Stimulated activated CD8-positive, alpha-beta memory T cell treated with anti-CD3 and anti-CD28 coated beads, Interleukin-7, amount 100 ng/mL, for 1 hour (primary cell): ENCODE results near the gene TOMM70.
"Not testable (repeated sequence)": the region's sequence is repeated elsewhere in the genome, so short reads cannot be mapped to it uniquely, and the experiment has no call there.

Experiments
- DNase-seq, 2 donors: peaks; one replicate each; pipeline ENCODE4 v3.0.0-alpha.2; 2020; ENCODE audit warnings: low read depth in 2 of 2

Gene TOMM70

DNA sequence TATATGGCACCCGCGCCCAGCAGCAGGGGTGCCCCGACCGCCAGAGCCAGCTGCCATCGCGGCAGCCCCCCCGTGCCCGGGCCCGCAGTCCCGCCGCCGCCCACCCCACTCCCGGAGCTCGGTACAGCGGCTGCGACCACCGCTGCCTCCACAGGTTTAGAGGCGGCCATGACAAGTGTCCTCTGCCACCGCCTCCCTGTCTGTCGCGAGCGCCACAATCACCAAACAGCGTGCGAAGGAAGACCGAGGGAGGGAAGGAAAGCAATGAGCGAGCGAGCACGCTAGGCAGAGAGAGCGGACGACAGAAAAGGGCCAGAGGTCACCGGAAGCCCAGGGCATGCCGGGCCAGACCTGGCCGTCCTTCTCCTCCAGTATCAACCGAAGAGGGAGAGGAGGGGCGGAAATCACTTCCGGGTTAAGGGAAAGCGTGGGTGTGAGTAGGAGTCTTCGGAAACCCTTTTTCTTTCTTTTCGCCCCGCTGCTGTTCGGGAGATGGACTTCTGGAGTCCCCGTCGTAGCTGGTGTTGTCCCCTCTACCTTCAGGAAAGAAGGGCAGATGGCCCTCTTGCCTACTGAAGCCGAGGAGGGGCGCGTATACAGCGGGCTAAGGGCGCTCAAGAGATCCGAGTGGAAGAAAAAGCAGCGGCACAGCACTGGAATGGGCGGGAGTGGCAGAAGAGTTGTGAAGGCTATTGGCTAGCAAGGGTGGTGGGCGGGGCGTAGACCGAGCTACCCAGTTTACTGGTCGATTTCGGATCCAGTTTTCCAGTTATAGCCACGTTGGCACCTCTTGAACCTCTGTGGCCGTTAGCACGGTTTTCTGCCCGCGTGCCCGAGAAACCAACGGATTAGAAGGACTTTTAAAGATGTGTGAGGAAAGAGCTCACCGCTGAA, at the start of gene TOMM70, which contains the start of gene LNP1:
Gene TOMM70 (minus strand): TSS at position 310 of the 894 bp plus-strand sequence. CDS start 140 bp downstream, at position 170.
Gene LNP1 (plus strand): TSS at position 760 of the 894 bp plus-strand sequence. CDS start 28,191 bp downstream, outside the sequence.
- DNase-seq = peak; percentile 84 to 92

DNA sequence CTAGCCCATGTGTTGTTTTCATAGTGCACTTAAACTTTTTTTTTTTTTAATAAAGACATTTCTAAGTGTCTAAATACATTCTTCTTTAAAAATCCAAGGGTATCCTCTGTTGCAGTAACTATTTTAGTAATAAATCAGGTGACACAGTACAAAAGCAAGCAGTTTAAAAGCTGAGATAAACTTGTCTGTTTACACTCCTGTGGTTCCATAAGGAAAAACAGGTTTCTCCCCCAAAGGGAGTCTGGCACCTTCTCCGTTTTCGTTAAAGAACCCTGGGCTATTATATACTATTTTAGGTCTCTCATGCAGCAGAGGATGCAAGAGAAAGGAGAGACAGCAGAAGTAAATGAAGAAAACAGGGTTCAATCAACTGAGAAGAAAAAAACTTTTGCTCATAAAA, 48.3 kb upstream of the TOMM70 start:
- DNase-seq = no peak

DNA sequence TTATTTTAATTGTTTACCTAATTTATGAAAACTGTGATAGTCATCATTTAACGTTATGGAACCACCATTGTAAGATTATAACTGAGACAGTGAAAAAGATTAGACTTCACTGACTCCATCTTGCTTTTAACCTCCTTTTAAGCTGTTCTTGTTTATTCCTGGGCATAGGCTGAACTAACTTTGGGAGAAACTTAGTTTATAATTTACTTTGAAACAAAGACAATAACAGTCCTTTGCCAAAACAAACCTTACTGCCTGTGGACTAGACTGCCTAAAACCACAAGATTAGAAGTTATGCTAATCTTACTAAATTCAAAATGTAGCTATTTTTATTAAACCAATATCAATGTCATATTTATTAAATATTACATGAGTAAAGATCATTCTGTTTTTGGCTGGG, 47.2 kb upstream of the TOMM70 start:
- no peak for DNase-seq

DNA sequence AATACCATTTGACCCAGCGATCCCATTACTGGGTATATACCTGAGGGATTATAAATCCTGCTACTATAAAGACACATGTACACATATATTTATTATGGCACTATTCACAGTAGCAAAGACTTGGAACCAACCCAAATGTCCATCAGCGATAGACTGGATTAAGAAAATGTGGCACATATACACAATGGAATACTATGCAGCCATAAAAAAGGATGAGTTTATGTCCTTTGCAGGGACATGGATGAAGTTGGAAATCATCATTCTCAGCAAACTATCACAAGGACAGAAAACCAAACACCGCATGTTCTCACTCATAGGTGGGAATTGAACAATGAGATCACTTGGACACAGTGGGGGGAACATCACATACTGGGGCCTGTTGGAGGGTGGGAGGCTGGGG, 46.2 kb upstream of the TOMM70 start:
- DNase-seq = not testable (repeated sequence)

DNA sequence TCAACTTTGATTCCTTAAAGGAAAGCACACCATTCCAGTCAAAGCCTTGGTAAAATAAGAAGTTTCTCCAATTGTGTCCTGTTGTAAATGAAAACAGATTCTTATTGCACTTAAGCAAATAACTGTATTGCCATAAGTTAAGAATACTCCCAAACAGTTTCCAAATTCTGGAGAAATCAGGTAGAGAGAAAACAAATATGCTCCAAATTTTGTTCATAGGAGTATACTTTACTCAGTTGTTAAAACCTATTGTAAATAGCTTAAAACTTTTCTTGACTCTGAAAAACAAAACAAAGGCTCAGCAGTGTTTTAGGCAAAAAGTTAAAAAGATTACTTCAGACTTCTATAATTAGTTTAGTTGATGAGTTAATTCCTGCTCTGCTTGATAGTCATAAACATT, 42.8 kb upstream of the TOMM70 start:
- no peak for DNase-seq

DNA sequence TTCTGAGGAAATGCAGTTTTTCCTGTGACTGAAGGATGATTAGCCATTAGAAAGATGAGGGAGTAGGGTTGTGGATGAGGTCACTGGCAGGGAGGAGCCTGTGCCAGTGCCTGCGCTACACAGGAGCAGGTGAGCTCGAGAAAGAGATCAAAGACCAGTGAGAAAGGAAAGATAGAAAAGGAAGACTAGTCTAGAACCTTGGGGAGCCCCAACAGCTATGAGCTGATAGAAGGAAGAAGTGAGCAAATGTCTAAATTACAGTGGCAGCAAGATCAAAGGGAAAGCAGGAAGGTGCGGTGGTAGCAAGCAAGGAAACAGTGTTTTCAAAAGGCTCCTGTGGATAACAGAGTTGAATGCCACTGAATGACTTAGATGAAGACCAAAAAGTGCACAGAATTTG, 40.0 kb upstream of the TOMM70 start:
- no peak for DNase-seq

DNA sequence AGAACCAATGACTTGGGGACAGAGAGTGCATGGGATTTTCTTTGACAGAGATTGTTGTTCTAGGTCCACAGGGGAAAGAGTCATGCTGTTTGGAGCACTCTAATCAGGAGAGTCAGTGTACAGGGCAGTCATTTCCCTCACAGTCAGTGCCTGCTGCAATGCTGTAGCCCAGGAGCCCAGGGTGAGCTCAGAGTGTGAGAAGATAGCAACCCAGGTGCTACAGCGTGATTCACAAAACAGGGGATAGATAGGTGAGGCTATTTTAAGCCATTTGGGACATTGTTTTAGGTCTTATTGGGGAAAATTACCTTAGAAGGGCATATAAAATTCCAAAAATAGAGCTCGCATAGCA, 37.7 kb upstream of the TOMM70 start:
- DNase-seq = no peak

DNA sequence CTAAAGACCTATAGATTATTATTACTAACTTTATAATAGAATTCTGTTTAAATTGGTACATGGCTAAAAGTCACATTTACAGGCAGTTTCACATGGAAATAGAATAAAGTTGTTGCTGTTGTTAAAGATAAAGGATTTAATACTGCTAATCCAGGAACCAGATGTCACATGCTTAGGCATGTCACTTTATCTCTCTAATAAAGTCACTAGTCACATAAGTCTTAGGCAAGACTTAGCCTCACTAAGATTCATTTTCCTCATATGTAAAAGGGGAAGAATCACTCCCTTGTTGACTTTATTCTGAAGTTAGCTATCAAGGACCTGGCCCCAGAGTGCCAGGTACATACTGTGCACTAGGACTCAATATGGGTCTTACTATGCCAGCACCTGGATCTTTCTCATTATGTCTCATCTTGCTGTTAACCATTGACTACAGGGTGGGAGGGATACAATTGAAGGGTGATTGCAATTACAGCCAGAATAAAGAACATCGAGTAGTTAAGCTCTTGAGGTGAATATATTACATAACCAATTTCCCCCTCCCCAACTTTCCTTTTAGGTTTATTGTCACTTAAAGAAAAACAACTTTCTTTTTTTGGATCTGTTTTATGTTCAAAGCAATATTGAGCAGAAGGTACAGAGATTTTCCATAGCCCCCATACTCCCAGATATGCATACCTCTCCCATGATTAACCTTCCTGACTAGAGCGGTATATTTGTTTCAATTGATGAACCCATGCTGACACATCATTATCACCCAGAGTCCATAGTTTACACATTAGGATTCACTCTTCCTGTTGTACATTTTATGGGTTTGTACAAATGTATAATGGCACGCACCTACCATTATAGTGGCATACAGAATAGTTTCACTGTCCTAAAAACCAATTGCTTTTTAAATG, 37.1 kb upstream of the TOMM70 start:
- no peak for DNase-seq

DNA sequence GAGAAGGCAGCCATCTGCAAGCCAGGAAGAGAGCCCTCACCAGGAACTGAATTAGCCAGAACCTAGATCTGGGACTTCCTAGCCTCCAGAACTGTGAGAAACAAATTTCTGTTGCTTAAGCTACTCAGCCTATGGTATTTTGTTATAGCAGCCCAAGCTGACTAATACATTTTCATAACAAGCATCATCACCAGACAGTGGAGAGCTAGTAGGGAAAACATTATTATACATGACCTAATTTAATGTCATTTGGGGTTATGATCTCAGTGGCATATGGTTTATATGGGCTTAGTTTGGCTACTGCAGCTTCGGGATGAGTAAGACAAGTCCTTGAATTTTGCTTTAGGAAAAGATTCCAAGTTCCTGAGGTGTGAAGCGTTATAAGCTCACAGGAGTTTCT, 36.1 kb upstream of the TOMM70 start:
- DNase-seq = no peak

DNA sequence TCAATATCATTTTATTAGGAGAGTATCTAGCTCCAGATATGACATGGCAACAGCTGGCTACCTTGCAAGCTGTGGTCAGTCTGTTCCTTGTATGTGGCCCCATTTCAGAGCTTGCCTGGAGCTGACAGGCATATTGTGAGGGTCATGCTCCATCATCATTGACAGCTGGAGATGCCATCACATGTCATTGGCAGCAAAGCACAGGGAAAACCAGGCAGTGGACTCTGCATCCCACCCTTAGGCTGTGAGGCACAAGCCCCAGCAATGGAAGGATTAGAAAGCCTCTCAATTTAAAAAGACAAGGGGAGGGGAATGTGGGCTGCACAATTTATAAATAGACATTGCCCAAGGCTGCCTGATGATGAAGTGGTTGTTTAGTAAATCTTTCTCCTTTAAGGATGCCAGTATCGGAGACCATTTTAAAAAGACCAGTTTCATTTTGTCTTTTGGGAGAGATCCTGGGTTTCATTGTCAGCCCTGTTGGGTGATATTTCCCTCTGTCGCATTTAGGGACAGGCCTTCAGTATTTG, 28.4 kb upstream of the TOMM70 start:
- DNase-seq = no peak

DNA sequence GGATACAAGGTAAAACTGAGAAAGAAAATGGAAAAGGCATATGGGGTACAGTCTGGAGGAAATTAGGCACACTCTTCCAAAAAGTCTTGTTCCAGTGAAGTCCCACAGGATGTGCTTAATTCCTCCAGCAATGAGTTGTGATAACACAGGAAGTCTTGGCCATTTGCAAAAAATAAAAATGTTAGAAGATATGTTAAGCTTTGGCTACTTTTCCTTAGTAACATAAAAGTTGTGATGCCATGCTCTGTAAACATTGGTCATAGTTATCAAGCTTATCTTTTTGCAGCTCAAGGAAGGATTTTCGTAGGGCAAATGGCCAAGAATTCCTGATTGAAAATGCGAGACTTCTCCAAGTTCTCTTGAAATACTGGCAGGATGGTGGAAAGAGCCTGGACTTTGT, 26.8 kb upstream of the TOMM70 start:
- no peak for DNase-seq

DNA sequence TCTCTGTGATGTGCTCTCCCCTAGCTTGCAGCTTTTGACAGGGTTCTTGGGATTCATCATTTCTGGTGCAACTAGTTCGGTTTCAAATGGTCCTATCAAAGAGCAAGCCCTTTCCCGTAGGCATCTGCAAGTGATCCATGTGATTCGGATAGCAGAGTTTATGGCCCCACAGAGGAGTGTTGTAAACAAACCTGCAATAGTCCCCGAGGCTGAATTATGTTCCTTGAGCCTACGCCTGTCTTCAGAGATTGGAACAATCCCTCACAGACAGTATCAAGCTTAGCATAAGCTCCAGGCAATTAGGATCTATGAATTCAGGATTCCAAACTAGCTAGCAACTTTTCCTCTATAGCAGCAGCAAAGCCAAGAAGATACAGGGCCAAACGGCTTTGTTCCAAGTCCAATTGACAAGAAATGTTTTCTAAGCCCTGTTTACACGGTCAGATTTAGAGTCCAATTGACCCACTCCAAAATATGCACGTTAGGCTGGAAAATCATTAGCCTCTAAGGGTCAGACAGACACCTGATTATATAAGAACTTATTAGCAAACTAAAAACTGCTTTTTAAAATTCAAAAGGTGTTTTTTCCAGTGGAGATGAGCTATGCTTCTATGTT, 25.3 kb upstream of the TOMM70 start:
- DNase-seq = no peak

DNA sequence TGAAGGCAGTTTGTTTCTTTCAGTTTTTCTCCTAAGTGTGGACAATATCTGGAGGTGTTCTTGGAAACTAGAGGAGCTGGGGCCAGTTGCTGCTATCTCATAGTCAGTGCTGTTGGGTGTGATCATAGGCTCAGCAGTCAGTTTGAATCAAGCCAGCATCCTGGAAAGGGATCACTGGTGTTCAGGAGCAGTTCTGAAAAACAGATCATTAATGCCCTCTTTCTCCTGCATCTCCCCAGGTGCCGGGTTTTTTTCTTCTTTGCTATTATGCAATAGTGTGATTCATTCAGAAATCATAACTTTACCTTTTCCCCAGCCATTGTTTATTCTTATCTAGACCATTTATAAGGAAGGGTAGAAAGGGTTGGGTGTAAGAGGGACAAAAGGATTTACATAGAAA, 24.4 kb upstream of the TOMM70 start:
- no peak for DNase-seq

DNA sequence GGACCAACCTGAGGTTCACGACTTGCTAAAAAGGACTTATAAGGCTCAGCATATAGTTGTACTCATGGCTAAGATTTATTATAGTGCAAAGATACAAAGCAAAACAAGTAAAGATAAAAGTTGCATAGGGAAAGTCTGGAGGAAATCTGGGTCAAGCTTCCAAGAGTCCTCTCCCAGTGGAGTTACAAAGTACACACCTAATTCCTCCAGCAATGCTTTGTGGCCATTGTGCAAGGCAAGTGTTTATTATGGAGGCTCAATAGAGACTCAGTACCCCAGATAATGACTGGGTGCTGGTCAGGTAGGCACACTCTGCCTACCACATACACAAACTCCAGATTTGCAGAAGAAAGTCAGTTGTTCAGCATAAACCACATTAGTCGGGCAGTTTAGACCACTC, 23.4 kb upstream of the TOMM70 start:
- no peak for DNase-seq

DNA sequence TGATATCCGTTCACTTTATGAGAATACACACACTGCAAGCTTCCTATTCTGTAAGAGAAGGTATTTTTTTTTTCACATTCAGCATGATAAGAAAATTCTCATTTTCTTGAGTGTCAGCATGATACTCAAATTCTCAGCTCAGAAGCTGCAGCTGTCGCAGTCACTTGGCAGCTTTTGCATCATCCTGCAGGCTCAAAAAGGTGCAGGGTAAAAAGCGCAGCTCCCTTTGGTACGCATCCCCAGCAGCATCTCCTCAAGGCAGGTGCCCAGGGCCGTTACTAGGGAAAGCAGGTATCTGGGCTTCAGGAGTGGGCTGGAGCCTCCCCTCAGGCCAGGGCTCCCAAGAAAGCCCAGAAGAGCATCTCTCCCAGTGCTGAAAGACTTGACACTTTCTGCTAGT, 22.7 kb upstream of the TOMM70 start:
- no peak for DNase-seq

DNA sequence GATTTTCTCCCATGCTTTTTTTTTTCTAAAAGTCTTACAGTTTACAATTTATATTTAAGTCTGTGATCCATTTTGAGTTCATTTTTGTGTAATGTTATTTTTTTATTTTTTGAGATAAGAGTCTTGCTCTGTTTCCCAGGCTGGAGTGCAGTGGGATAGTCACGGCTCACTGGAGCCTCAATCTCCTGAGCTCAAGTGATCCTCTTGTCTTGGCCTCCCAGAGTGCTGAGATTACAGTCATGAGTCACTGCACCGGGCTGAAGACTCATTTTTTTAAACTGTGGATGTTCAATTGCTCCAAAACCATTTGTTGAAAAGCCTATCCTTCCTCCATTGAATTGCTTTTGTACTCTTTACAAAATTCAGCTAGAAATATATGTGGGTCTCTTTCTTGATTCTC, 20.0 kb upstream of the TOMM70 start:
- DNase-seq = no peak

DNA sequence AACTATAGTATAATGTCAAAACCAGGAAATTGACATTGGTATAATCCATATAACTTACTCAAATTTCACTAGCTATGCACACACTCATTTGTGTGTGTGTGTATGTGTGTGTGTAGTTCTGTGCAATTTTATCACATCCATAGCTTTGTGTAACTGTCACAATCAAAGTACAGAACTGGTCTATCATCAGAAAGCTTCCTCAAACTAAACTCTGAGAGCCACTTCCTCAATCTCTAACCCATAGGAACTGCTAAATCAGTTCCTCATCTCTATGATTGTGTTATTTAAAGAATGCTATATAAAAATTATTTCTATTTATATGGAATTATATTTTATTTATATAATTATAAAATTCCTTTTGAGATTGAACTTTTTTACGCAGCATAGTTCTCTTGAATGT, 18.5 kb upstream of the TOMM70 start:
- DNase-seq = no peak

DNA sequence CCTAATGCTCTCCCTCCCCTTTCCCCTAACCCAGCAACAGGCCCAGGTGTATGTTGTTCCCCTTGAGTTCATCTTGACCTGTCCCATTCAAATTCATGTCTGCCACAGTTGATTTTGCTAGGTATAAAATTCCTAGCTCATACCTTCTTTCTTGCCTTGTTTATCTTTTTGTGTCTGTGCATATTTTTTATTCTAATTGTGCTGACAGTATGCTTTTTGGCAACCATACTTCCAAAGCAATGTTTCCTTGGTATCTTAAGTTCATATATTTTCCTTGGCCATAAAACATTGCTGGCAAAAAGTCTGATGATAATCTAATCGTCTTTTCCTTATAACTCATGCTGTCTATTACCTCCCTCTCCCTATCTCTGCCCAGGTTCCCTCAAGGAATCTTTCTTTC, 16.0 kb upstream of the TOMM70 start:
- no peak for DNase-seq

DNA sequence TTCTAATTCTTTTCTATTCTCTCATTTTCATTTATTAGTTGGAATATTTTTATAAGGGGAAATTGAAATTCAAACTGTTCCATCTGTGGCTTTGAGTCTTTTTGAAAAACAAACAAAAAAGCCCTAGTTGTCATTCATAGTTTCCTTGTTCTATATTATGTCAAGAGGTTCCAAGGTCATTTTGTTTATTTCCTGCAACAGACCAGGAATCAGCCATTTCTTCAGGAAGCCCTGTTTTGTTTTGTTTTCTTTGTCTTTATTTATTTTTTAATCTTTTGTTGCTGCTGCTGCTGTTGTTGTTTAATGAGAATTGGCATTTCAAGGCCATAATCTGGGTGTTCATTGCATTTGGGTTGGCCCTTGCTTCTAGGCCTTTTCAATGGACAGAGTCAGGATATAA, 15.3 kb upstream of the TOMM70 start:
- no peak for DNase-seq

DNA sequence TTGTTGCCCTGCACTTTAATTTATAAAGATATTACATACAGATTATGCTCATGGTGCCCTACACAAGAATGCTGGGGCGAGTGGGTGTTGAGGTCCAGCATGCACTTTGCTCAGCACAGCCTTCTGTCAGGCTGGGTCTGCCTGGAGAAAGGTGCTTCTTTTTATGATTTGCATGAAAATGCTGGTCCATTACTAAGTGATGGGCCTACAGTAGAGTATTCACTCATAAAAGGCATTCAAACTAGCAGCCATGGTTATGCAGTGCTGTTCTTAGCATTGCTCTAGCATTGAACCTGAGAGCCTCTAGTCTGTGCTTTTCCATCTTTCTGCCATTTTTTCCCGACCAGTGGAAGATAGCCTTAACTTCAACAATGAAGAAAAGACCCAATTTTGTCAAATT, 12.7 kb upstream of the TOMM70 start:
- no peak for DNase-seq

DNA sequence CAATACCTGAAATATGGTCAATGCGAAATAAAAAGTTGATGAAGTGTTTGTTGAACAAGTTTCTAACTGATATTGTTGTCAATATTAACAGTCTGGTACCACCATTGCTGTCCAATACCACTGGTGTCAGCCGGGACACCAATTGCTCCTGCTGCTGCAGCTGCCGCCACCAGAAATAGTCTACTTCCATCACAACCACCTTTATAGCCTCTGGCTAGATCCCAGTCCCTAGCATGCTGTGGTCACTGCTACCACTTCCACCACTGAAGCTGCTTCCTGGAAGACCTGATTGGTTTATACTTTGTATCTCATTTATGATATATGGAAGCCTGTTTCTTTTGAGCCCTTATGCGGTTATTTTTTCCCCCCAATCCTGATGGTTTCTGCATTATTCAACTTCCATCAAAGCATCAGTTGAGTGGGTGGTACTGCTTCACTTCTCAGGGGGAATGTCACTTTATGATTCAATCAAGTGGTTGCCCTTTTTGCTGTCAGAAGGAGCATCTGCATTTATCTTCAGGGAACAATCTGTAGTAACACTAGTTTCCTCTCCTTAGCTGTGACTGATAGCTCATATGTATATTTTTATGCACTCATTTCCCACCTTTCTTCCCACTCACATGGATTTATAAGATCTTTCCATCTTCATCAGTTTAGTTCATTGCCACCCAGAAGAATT, 12.2 kb upstream of the TOMM70 start:
- no peak for DNase-seq
